AG09319 (cell line): Measurements from ENCODE around the gene CAPN15.

Source experiments
- DNase-seq: peaks from one replicate; pipeline ENCODE4 v3.0.0-alpha.2; 2010; ENCODE audit warnings: low read depth; ENCODE audit errors: extremely low read depth
- TF ChIP-seq, protein P1 (sequence below): IDR thresholded peaks from 2 replicates; pipeline ENCODE4 v1.5.1; 2011; ENCODE audit warnings: low read depth, mild to moderate bottlenecking, inconsistent platforms, low read length, moderate library complexity

The CAPN15 gene

DNA sequence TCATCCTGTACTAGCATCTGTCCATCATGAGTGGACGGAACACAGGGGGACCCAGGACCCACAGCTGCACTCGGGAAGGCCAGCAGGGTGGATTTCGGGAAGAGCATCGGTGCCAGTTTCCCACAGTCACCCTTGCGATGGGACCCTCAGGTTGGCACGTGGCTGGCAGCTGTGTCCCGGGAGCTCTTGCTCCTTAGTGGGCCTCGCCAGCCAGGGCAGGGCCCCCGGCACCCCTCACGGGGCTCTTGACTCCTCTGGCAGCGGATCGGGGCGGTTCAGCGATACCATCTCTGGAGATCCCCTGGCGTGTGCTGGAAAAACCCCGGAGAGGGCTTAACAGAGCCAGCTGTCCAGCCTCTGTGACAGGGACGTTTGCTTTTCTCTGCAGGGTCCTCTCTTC lies 9.2 kb downstream of the CAPN15 start:
- no peak for DNase-seq
- TF ChIP-seq, protein P1, sequence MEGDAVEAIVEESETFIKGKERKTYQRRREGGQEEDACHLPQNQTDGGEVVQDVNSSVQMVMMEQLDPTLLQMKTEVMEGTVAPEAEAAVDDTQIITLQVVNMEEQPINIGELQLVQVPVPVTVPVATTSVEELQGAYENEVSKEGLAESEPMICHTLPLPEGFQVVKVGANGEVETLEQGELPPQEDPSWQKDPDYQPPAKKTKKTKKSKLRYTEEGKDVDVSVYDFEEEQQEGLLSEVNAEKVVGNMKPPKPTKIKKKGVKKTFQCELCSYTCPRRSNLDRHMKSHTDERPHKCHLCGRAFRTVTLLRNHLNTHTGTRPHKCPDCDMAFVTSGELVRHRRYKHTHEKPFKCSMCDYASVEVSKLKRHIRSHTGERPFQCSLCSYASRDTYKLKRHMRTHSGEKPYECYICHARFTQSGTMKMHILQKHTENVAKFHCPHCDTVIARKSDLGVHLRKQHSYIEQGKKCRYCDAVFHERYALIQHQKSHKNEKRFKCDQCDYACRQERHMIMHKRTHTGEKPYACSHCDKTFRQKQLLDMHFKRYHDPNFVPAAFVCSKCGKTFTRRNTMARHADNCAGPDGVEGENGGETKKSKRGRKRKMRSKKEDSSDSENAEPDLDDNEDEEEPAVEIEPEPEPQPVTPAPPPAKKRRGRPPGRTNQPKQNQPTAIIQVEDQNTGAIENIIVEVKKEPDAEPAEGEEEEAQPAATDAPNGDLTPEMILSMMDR: no peak

GRCh38 chr16:537415-538335 lies 10.2 kb downstream of the CAPN15 start:
- DNase-seq: no peak
- TF ChIP-seq, protein P1: no peak

DNA sequence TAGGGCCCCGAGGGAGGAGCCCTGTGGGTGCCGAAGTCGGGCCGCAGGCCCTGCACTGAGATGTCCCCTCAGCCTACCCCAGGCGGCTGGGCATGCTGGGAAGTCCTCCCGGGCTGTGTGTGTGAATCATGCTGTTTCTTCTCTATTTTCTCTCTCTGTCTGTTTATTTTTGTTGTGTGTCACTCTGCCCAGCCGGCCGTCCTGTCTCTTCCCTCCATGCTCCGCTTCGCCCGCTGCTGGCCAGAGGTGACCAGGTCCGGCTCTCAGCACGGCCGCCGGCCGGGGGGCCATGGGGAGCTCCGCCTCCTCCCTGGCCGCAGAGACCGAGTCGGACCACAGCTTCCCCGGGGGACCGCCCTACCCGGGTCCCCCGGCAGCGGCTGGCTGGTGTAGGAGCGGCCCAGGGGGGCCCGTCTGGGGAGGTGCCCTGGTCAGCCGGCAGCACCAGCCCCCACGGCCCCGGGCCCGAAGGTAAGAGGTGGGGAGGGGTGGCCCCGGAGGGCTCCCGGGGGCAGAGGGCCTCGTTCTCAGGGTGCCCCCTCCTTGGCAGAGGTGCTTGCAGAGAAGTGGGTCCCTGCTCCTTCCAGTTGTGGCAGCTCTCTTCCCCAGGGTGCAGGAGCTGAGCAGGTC lies 12.5 kb downstream of the CAPN15 start:
- DNase-seq: no peak
- TF ChIP-seq, protein P1: no peak

GRCh38 chr16:540645-541340 lies 13.3 kb downstream of the CAPN15 start:
- TF ChIP-seq, protein P1: no peak
- no peak for DNase-seq

DNA sequence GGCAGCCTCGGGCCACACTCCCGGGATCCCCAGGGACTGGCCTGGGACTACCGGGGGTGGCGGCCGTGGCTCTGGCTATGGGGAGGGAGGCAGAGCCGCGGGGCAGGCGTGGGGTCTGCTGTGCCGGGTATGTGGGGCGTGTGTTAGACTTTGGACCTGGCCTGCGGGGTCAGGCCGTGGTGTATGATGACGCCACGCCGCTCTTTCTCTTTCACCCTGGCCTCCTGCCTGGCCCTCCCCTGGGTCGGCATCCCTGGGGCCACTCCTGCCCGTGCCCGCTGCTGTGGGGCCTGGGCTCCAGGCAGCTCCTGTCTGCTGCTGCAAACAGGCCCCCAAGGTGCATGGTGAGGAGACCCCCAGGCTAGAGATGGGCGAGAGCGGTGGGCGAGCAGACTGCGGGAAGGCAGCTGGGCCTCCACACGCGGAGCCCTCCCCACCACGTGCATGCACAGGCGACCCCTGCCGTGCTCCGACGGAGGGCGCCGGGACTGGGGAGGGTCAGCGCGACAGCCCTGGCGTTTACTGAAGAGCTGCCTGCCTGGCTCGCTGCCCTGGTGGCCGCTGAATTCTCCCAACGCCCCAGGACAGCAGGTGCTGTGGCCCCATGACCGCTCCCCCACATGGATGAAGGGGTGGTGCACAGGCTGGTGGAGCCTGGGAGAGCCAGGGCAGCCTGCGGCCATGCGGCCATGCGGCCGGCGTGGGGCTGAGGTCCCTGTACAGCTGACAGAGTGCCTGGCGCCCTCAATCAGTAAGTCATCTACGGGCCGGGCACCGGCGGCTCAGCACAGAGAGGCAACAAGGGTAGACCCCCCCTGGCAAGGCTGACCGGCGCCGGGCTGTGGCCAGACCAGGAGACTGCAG lies 16.0 kb downstream of the CAPN15 start:
- no peak for DNase-seq
- TF ChIP-seq, protein P1: no peak

DNA sequence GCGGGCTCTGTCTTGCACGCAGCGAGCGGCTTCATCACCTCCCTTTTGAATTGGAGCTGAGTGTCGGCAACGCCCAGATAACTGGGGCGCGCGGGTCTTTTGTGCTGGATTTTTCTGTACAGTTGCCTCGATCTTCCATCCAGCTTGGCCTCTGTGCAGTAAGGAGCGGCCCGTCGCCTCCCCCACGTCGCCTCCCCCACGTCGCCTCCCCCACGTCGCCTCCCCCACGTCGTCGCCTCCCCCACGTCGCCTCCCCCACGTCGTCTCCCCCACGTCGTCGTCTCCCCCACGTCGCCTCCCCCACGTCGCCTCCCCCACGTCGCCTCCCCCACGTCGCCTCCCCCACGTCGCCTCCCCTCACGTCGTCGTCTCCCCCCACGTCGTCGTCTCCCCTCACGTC lies 17.0 kb downstream of the CAPN15 start:
- TF ChIP-seq, protein P1: no peak
- no peak for DNase-seq
